DND-41 (cell line): ENCODE measurements around the gene DLG2.

Experiments
- CTCF ChIP-seq: IDR thresholded peaks from 2 replicates; pipeline ENCODE4 v1.5.1; 2012; ENCODE audit warnings: borderline replicate concordance, low read length, moderate library complexity, mild to moderate bottlenecking; ENCODE audit not compliant: poor library complexity, severe bottlenecking; ENCODE audit errors: extremely low read depth
- EZH2 ChIP-seq: IDR thresholded peaks from 3 replicates; pipeline ENCODE4 v1.6.1; 2012; ENCODE audit warnings: borderline replicate concordance, low read depth, mild to moderate bottlenecking, moderate library complexity, low read length, inconsistent platforms; ENCODE audit not compliant: severe bottlenecking

GRCh38 chr11:85346484-85346883 lies 280.7 kb downstream of the DLG2 start:
- no peak for TF ChIP-seq EZH2
- TF ChIP-seq CTCF = no peak
